NT2/D1 (cell line): Measurements from ENCODE around the gene TRMT61A.

ENCODE experiments used
- DNase-seq: peaks from one replicate; pipeline ENCODE4 v3.0.0-alpha.2; 2011; ENCODE audit warnings: low read depth, low spot score
- H3K27me3 ChIP-seq: 2 replicates; pipeline ENCODE4 v1.6.0; 2011; ENCODE audit warnings: mild to moderate bottlenecking; ENCODE audit not compliant: insufficient read length, insufficient read depth
- H3K36me3 ChIP-seq: 2 replicates; pipeline ENCODE4 v1.6.1; 2011; ENCODE audit warnings: mild to moderate bottlenecking, low read length, mixed read lengths; ENCODE audit not compliant: insufficient read depth, insufficient read length
- H3K4me1 ChIP-seq: 2 replicates; pipeline ENCODE4 v1.5.1; 2011; ENCODE audit not compliant: insufficient read depth, insufficient read length
- H3K4me3 ChIP-seq: 2 replicates; pipeline ENCODE4 v1.5.1; 2011; ENCODE audit warnings: low read depth; ENCODE audit not compliant: insufficient read length
- H3K9ac ChIP-seq: 2 replicates; pipeline ENCODE4 v1.6.0; 2011; ENCODE audit warnings: low read depth; ENCODE audit not compliant: insufficient read length
- H3K9me3 ChIP-seq: 2 replicates; pipeline ENCODE4 v1.5.1; 2011; ENCODE audit warnings: mild to moderate bottlenecking, low read length; ENCODE audit not compliant: insufficient read depth
- SUZ12 ChIP-seq: IDR thresholded peaks from 2 replicates; pipeline ENCODE4 v1.6.1; 2011; ENCODE audit not compliant: insufficient read length, insufficient read depth; ENCODE audit errors: extremely low read depth
- YY1 ChIP-seq: IDR thresholded peaks from 2 replicates; pipeline ENCODE4 v1.6.1; 2011; ENCODE audit not compliant: insufficient read length, insufficient read depth
- ZNF274 ChIP-seq: IDR thresholded peaks from 2 replicates; pipeline ENCODE4 v1.6.1; 2011; ENCODE audit warnings: mild to moderate bottlenecking, low read depth, low read length

Gene TRMT61A

GRCh38 chr14:103535081-103535890, 6.3 kb downstream of the TRMT61A start:
- peaks cover 2% of the 10 kb centered on the region for H3K4me1 ChIP-seq
- TF ChIP-seq ZNF274 = no peak
- TF ChIP-seq YY1 = no peak
- no peak for TF ChIP-seq SUZ12
- H3K4me3 ChIP-seq = no peak overlapping the region
- DNase-seq = no peak
- H3K36me3 ChIP-seq = peaks cover 58% of the 10 kb centered on the region
- no peaks in the 10 kb centered on the region for H3K9me3 ChIP-seq
- H3K27me3 ChIP-seq = no peaks in the 10 kb centered on the region
- no peak overlapping the region for H3K9ac ChIP-seq

- H3K4me1 ChIP-seq = peaks cover 5% of the 10 kb centered on the region
- DNase-seq = no peak
- no peak overlapping the region for H3K9ac ChIP-seq
- no peaks in the 10 kb centered on the region for H3K27me3 ChIP-seq
- H3K4me3 ChIP-seq = no peak overlapping the region
- H3K36me3 ChIP-seq = peaks cover 51% of the 10 kb centered on the region
- H3K9me3 ChIP-seq = no peaks in the 10 kb centered on the region
- TF ChIP-seq YY1 = no peak
- TF ChIP-seq ZNF274 = no peak
Measured at GRCh38 chr14:103535891-103536565, 7.0 kb downstream of the TRMT61A start.

DNA sequence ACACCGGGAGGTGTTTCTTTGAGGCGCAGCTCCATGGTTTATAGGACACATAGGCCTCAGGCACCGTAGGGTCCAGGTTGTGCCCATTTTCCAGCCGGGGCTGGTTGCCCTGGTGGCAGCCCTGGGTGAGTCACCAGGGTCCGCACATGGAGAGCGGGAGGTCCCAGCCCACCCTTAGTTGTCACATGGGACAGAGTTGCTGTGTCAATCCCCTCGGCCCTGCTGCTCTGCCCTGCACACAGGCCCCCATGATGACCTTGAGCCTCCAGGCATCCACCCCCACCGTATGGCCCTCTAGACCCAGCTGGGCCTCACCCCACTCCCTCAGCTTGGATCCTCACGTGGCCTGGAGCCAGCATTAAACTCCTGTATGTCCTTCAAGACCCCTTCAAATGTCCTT, 7.7 kb downstream of the TRMT61A start:
- Histone ChIP-seq H3K9me3 (no peaks in the 10 kb centered on the region), H3K36me3 (peaks cover 44% of the 10 kb centered on the region), H3K9ac (no peak overlapping the region), H3K27me3 (no peaks in the 10 kb centered on the region), H3K4me3 (no peak overlapping the region), H3K4me1 (peaks cover 12% of the 10 kb centered on the region)
- no peak for TF ChIP-seq SUZ12
- TF ChIP-seq ZNF274 = no peak
- no peak for TF ChIP-seq YY1
- no peak for DNase-seq

DNA sequence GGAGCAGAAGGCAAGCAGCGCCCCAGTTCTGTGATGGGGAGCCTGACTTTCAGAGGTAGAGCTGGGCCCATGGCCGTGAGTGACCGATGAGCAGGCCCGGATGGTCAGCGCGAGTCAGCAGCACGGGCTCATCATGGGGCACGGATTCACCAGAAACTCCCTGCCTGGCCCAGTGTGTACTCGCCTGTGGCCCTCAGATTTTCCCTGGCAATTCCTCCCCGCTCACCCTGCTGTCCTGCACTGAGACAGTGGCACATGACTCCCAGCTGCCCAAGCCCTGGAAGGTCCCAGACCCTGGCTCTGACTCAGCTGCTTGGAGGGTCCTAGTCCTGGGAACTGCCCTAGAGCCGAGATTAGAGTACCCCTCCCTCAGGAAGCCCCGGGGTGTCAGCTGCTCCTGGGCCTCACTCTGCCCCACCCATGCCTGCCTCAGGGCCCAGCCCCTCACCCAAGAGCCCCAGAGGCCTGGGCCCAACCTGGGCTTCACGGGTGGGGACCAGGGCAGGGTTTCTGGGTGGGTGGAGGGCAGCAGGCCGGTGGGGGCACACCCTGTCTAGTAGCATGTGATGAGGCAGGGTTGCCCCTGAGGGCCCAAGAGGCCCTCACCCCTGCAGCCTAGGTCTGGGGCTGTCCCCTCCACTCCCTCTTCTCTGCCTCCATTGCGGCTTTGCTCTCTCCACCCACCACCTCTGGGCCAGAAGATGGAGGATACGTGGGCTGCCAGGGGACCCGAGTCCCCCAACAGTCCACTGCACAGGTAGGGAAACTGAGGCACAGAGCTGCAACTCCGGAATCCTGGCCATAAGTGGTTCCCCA, 8.4 kb downstream of the TRMT61A start:
- no peak overlapping the region for H3K4me3 ChIP-seq
- TF ChIP-seq ZNF274 (no peak), SUZ12 (no peak), YY1 (no peak)
- H3K4me1 ChIP-seq = peaks cover 18% of the 10 kb centered on the region
- peaks cover 38% of the 10 kb centered on the region for H3K36me3 ChIP-seq
- no peak overlapping the region for H3K9ac ChIP-seq
- no peak for DNase-seq
- no peaks in the 10 kb centered on the region for H3K9me3 ChIP-seq
- H3K27me3 ChIP-seq = no peaks in the 10 kb centered on the region

DNA sequence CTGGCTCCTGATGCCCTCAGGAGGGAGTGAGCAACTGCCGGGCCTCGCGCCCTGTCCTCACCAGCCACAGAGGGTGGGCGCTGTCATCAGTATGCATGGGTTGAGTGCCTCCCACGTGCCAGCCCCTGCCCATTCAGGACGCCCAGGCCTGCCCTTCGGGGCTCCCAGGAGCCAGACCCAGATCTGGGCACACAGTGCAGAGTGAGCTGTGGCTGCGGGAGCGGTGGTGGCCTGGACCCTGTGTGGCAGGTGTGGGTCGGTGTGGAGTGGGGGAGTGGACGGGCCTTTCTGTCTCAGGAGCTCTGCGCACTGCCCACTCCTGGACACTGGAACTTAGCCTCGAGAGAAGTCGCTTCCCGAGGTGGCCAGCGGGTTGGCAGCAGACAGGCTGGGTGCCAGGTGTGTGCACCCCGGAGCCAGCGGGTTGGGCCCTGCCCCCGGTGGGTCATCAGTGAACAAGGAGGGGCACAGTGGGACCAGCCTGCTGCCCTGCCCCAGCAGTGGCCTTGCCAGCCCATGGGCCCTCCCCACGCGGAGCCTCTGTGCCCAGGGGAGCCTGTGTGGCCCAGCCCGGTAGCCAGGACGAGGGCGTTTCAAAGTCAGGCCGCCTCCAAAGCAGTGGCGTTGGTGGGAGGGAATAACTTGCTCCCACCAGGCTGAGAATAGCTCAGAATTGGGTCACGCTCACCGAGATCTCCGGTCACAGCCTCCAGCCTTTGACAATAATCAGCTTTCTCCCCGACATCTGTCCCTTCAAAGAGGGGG, 9.5 kb downstream of the TRMT61A start:
- H3K4me3 ChIP-seq = no peak overlapping the region
- TF ChIP-seq YY1 (no peak), ZNF274 (no peak), SUZ12 (no peak)
- H3K27me3 ChIP-seq = no peaks in the 10 kb centered on the region
- no peaks in the 10 kb centered on the region for H3K9me3 ChIP-seq
- no peak overlapping the region for H3K9ac ChIP-seq
- peaks cover 29% of the 10 kb centered on the region for H3K36me3 ChIP-seq
- DNase-seq = no peak
- H3K4me1 ChIP-seq = peaks cover 22% of the 10 kb centered on the region

GRCh38 chr14:103539056-103539825, 10.2 kb downstream of the TRMT61A start:
- DNase-seq = no peak
- H3K4me3 ChIP-seq = no peak overlapping the region
- peaks cover 29% of the 10 kb centered on the region for H3K4me1 ChIP-seq
- no peak overlapping the region for H3K9ac ChIP-seq
- H3K36me3 ChIP-seq = peaks cover 23% of the 10 kb centered on the region
- TF ChIP-seq SUZ12 = no peak
- TF ChIP-seq YY1 = no peak
- no peak for TF ChIP-seq ZNF274
- H3K9me3 ChIP-seq = no peaks in the 10 kb centered on the region
- no peaks in the 10 kb centered on the region for H3K27me3 ChIP-seq
